ENCODE data around the gene KATNB1.
"Not testable (repeated sequence)": the region's sequence is repeated elsewhere in the genome, so short reads cannot be mapped to it uniquely, and the experiment has no call there.

The KATNB1 gene

DNA sequence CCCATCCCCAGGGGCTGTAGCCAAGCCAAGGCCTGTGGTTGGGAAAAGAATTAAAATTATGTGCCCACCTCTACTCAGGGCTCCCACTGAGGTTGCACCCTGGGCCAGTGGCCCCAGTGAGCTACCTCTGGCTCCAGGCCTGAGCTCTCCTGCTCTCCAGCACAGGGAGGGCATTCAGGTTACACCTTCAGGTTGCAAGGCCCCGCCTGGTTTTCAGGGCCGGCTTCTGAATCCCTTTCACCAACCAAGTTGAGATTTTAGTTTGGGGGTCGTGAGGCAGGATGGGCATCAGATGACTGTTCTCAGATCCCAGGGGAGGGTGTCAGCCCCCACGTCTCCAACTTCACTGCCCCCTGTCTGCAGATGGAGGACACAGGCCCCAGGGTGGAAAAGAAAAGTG lies 8.0 kb upstream of the KATNB1 start:
- no peak for DNase-seq

GRCh38 chr16:57728336-57729181 lies 7.0 kb upstream of the KATNB1 start:
- DNase-seq, result no peak

DNA sequence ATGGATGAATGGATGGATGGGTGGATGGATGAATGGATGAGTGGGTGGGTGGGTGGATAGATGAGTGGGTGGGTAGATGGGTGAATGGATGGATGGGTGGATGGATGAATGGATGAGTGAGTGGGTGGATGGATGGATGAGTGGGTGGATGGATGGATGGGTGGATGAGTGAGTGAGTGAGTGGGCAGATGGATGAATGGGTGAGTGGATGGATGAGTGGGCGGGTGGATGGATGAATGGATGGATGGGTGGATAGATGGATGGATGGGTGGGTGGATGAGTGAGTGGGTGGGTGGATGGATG lies 6.4 kb upstream of the KATNB1 start:
- no peak for DNase-seq

DNA sequence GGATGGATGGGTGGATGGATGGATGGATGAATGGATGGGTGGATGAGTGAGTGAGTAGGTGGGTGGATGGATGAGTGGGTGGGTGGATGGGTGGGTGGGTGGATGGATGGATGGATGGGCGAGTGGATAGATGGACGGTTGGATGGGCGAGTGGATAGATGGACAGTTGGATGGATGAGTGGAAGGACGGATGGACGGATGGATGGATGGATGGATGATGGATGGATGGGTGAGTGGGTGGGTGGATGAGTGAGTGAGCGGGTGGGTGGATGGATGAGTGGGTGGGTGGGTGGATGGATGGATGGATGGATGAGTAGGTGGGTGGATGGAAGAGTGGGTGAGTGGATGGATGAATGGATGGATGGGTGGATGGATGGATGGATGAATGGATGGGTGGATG lies 5.7 kb upstream of the KATNB1 start:
- not testable (repeated sequence) for DNase-seq

GRCh38 chr16:57730771-57731730 lies 4.5 kb upstream of the KATNB1 start:
- DNase-seq, result no peak

DNA sequence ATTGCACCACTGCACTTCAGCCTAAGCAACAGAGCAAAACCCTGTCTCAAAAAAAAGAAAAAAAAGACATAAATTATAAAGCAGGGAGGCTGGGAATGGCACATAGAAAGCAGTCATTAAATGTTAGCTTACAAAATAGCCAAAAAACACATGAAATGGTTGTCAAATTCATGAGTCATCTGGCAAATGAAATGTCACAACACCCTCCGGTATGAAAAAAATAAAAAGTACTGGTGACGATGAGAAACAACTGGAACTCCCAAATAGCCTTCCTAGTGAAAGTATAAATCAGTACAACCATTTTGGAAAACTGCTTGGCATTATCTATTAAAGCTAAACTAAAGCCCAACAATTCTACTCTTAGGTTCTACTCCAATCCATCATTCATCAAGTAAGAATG lies 3.5 kb upstream of the KATNB1 start:
- DNase-seq, result no peak

DNA sequence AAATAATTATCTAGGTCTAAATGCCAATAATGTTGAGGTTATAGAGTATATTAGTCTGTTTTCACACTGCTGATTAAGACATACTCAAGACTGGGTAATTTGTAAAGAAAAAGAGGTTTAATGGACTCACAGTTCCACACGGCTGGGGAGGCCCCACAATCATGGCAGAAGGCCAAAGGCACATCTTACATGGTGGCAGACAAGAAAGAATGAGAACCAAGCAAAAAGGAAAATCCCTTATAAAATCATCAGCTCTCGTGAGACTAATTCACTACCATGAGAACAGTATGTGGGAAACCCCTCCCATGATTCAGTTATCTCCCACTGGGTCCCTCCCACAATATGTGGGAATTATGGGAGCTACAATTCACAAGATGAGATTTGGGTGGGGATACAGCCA lies 2.9 kb upstream of the KATNB1 start:
- DNase-seq, result no peak

- peak; percentile 31 for DNase-seq
These were observed 1.2 kb upstream of the KATNB1 start for GRCh38 chr16:57734308-57734924.

- peak; percentile 100 for DNase-seq
These were observed 430 bp upstream of the KATNB1 start for GRCh38 chr16:57734925-57735754.

- DNase-seq, result peak; percentile 70
These were observed 1.1 kb downstream of the KATNB1 start for GRCh38 chr16:57736419-57737351.

DNA sequence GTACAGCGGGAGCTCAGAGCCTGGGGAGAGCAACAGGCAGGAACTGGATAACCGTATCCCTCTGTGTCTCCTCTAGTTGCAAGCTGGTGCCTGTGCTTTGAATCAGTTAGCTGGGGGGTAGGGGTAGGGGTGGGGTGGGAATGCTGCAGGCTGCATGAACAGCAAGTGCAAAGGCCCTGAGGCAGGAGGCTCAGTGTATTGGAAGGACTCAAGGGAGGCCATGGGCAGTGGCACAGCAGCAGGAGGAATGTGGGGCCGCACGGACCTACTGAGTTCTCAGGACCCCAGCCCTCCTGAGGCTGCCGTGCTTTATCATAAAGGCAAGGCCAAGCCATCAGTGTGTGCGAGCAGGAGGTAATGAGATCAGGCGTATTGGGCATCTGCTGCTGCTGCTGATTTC lies 3.3 kb downstream of the KATNB1 start:
- no peak for DNase-seq

DNA sequence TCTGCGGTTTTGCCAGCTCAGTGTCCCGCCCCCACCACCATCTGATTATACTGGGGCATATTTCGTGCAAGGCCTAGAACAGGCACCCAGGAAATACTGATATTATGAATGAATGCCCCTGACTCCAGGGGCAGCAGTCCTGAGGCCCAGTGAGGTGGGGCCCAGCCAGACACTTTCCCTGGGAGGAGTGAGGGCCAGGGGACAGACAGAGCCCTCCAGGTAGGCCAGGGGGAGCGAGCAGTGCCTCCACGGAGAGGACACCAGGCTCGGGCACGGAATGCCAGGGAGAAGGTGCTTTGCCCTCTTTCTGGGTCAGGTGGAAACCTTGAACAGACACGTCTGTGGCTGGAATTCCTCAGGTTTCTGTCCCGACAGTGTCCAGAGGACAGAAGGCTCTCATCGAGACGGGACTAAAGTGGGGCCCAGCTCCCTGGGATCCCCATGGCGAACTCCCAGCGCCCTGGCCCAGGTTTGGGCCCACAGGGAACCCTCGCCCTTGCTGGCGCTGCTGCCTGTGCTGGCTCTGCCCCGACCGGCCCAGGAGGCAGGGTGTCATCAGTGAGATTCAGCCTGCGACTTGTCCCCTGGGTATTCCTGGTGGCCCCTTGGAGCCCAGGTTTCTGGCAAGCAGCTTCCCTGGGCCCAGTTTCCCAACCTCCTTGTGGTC lies 4.3 kb downstream of the KATNB1 start:
- DNase-seq, result no peak

GRCh38 chr16:57740423-57741071 lies 5.0 kb downstream of the KATNB1 start:
- DNase-seq, result no peak

DNA sequence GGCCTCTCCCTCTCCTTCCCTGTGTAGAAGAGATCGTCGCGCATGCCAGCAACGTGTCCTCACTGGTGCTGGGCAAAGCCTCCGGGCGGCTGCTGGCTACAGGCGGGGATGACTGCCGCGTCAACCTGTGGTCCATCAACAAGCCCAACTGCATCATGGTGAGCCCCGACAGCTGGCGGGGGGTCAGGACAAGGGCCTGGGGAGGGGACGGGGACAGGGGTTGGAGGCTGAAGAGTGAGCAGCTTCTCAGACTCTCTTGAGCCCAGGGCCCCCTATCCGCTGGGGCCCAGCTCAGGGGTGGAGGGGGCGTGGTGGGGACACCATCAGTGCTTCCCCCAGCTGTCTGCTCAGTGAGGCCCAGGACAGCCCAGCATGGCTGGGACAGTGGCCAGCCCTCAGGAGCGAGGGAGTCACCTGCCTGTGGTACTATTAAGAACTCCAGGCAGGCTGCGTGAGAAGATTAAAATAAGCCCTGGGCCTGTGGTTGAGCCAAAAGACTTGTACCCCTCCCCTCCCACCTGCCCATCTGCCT lies 6.2 kb downstream of the KATNB1 start:
- DNase-seq, result no peak

GRCh38 chr16:57742543-57742942 lies 7.0 kb downstream of the KATNB1 start:
- DNase-seq, result no peak

GRCh38 chr16:57743458-57743857 lies 7.9 kb downstream of the KATNB1 start:
- DNase-seq, result no peak

GRCh38 chr16:57743886-57744641 lies 8.5 kb downstream of the KATNB1 start:
- no peak for DNase-seq

- no peak for DNase-seq
These were observed 9.0 kb downstream of the KATNB1 start for GRCh38 chr16:57744642-57744903.

- DNase-seq, result no peak
These were observed 10.2 kb downstream of the KATNB1 start for GRCh38 chr16:57745768-57746167.

DNA sequence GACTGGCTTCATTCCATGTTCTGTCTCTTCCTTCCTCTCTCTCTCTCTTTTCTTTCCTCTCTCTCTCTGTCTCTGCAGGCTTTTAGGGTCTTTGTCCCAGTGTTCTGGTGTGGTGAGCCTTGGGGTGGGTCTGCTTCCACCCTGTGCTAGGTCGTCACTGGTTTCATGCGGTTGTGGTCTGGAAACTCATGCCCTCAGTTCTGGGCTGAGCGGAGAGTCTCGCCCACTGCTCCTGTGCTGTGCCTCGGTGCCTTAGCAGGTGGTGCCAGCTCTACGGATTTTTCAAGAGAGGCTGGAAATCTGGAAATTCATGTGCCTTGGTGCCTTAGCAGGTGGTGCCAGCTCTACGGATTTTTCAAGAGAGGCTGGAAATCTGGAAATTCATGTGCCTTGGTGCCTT lies 10.7 kb downstream of the KATNB1 start:
- DNase-seq, result not testable (repeated sequence)
